ENCODE results near the gene NYNRIN. TPM values are rescaled to one million over a fixed set of nuclear protein-coding genes. Genes with fewer than 3 reads are reported as not detected.

Gene NYNRIN
- total and polyA plus RNA-seq, 10 of the 15 experiments (the other 5 are each of a cell fraction or from before 2014, with no cell fraction given): under 0.01 to 0.15 (median 0.01) TPM; not detected in 5

DNA sequence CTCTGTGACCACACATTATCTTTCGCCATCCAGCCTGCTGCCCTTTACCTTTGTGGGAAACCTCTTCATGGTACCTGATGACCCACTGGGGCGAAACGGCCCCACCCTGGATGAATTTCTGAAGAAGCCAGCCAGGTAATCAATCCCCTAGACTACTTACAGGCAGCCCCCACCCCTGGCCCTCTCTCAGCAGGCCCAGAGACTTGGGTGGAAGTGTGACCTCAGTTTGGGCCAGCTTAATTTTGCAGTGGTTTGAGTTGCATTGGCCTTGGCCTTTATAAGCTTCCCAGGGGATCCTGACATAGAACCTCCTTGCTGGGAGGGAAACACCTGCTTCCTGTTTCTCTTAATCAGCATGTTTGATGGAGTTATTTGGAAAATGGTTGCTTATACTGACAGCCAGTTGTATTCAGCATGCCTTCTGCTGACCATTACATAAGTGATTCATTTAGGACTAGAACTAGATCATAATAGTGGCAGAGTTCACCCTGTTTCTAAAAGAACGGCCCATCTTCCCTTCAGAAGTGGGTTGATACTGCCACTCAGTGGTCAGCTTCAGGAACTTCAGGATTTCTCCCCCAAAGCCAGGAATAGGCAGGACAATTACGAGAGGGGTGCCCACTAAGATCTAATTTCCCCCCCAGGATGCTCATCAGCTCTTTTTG lies 37.7 kb downstream of the NYNRIN start (continued):
- TF ChIP-seq, protein P1, sequence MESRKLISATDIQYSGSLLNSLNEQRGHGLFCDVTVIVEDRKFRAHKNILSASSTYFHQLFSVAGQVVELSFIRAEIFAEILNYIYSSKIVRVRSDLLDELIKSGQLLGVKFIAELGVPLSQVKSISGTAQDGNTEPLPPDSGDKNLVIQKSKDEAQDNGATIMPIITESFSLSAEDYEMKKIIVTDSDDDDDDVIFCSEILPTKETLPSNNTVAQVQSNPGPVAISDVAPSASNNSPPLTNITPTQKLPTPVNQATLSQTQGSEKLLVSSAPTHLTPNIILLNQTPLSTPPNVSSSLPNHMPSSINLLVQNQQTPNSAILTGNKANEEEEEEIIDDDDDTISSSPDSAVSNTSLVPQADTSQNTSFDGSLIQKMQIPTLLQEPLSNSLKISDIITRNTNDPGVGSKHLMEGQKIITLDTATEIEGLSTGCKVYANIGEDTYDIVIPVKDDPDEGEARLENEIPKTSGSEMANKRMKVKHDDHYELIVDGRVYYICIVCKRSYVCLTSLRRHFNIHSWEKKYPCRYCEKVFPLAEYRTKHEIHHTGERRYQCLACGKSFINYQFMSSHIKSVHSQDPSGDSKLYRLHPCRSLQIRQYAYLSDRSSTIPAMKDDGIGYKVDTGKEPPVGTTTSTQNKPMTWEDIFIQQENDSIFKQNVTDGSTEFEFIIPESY (IDR thresholded peaks at IDR 0.05): no peak
- no peak for TF ChIP-seq BCL11A (IDR thresholded peaks at IDR 0.05; ENCODE audit: low read depth, low read length)
- TF ChIP-seq SMC3 (IDR thresholded peaks at IDR 0.05; ENCODE audit: borderline replicate concordance, low read length): peak; percentile 62
- no peak for TF ChIP-seq BCL3 (IDR thresholded peaks at IDR 0.05; ENCODE audit: borderline replicate concordance, insufficient read depth, low read depth, low read length, poor library complexity, severe bottlenecking)
- no peak for TF ChIP-seq ZZZ3 (IDR thresholded peaks at IDR 0.05; ENCODE audit: control insufficient read depth, insufficient read length, low read depth)
- TF ChIP-seq FOXM1 (IDR thresholded peaks at IDR 0.05; ENCODE audit: low read depth, low read length): no peak
- no peak for TF ChIP-seq GATAD2B (conservative IDR thresholded peaks at IDR 0.05; ENCODE audit: low read depth)
- no peak for TF ChIP-seq SMARCA5 (IDR thresholded peaks at IDR 0.05)
- TF ChIP-seq RAD21 (IDR thresholded peaks at IDR 0.05; ENCODE audit: insufficient read depth, low read depth, low read length): peak; percentile 81
- TF ChIP-seq TCF7 (IDR thresholded peaks at IDR 0.05; ENCODE audit: borderline replicate concordance): no peak
- TF ChIP-seq DPF2 (IDR thresholded peaks at IDR 0.05): no peak
- no peak for TF ChIP-seq NBN (IDR thresholded peaks at IDR 0.05)
- TF ChIP-seq STAT3 (IDR thresholded peaks at IDR 0.05; ENCODE audit: low read depth, low read length): no peak
- no peak for TF ChIP-seq ZNF217 (IDR thresholded peaks at IDR 0.05)
- TF ChIP-seq EED (IDR thresholded peaks at IDR 0.05; ENCODE audit: low read depth): no peak
- TF ChIP-seq CBFB (IDR thresholded peaks at IDR 0.05; ENCODE audit: low read depth): 0 out of 2 replicates have a peak, but pooled peaks have one; percentile 13
- no peak for TF ChIP-seq CBX5 (IDR thresholded peaks at IDR 0.05; ENCODE audit: low read depth)
- TF ChIP-seq ATF3 (IDR thresholded peaks at IDR 0.05; ENCODE audit: borderline replicate concordance, extremely low read depth, low read depth, low read length): no peak
- 0 out of 2 replicates have a peak, but pooled peaks have one; percentile 34 for TF ChIP-seq BCLAF1 (IDR thresholded peaks at IDR 0.05)
- peak; percentile 68 to 83 (median 78) for TF ChIP-seq CTCF (IDR thresholded peaks at IDR 0.05 in 2 of 3, conservative IDR thresholded peaks at IDR 0.05 in 1 of 3; ENCODE audit: control insufficient read depth in 2 of 3, extremely low read depth in 1 of 3, insufficient read depth in 1 of 3, low read depth in 3 of 3, low read length in 3 of 3)
- TF ChIP-seq, protein P2, sequence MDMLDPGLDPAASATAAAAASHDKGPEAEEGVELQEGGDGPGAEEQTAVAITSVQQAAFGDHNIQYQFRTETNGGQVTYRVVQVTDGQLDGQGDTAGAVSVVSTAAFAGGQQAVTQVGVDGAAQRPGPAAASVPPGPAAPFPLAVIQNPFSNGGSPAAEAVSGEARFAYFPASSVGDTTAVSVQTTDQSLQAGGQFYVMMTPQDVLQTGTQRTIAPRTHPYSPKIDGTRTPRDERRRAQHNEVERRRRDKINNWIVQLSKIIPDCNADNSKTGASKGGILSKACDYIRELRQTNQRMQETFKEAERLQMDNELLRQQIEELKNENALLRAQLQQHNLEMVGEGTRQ (IDR thresholded peaks at IDR 0.05; ENCODE audit: borderline replicate concordance, low read depth, low read length): no peak
- no peak for TF ChIP-seq MTA3 (IDR thresholded peaks at IDR 0.05; ENCODE audit: borderline replicate concordance, low read length)
